K562 (cell line): ENCODE results near the gene LMX1B. TPM values are rescaled to one million over a fixed set of nuclear protein-coding genes. Genes with fewer than 3 reads are reported as not detected.

Experiments used
- ATAC-seq: fragments of 200-7000 bp; cut with Tn5 transposase; 3 replicates; pipeline ENCODE4 v1.9.1; 2020; ENCODE audit warnings: moderate library complexity
- BruUV-seq: library from RNA; stranded (reverse); fragments of 400-500 nt; replicated peaks from 2 replicates; lab custom pipeline; 2021; lab: Mats Ljungman, UMichigan
- CTCF ChIA-PET: fragments of 300-600 bp; formaldehyde crosslinking; extraction: SDS; loops from one replicate; lab custom pipeline; 2021; ENCODE audit warnings: low intra/inter-chr PET ratio; lab: Yijun Ruan, JAX
- POLR2A ChIA-PET: fragments of 300-600, 350-650 bp; sonication (Branson Sonifier 250); formaldehyde crosslinking; extraction: SDS; loops from one replicate; lab custom pipeline; 2021; ENCODE audit warnings: antibody characterized with exemption, inconsistent platforms; lab: Yijun Ruan, JAX
- DNase-seq, 4 experiments: peaks; one replicate each; pipeline versions ENCODE4 v3.0.0 to v3.0.0-alpha.2; 2011 to 2018; ENCODE audit warnings: low spot score in 3 of 4, mixed read lengths in 3 of 4; ENCODE audit errors: extremely low read depth in 1 of 4
- FAIRE-seq: peaks from 2 replicates; lab custom pipeline; 2011; peaks lifted over from hg19 to GRCh38; lab: Jason Lieb, UNC
- H2AFZ ChIP-seq: 2 replicates; pipeline ENCODE4 v1.6.0; 2011; ENCODE audit warnings: low read depth, low read length, control low read depth, inconsistent platforms
- H3K27ac ChIP-seq: fragments of 200-600 bp; 3 replicates; pipeline ENCODE4 v1.8.0; 2011; ENCODE audit warnings: low read depth, mild to moderate bottlenecking, control low read depth, inconsistent platforms, low read length, moderate library complexity, mixed read lengths; ENCODE audit errors: extremely low read depth
- H3K27me3 ChIP-seq, 2 experiments: fragments of 300-600 bp in 1 of 2; 2 replicates in 1 of 2; 3 replicates in 1 of 2; pipeline versions ENCODE4 v1.6.0 to v1.8.0; 2011; ENCODE audit warnings: inconsistent platforms in 2 of 2, low read length in 2 of 2, mild to moderate bottlenecking in 1 of 2, mixed read lengths in 1 of 2, moderate library complexity in 1 of 2; ENCODE audit not compliant: control insufficient read depth in 2 of 2, insufficient read depth in 2 of 2
- H3K36me3 ChIP-seq: fragments of 300-600 bp; 3 replicates; pipeline ENCODE4 v1.8.0; 2011; ENCODE audit warnings: mild to moderate bottlenecking, low read length, inconsistent platforms; ENCODE audit not compliant: control insufficient read depth, insufficient read depth
- H3K4me1 ChIP-seq, 2 experiments: fragments of 200-600 bp in 1 of 2; replicated peaks in 1 of 2; 2 replicates in 1 of 2; 3 replicates in 1 of 2; pipeline versions ENCODE4 v1.5.1 to v1.8.0; 2011; ENCODE audit warnings: inconsistent platforms in 2 of 2, low read length in 2 of 2, mild to moderate bottlenecking in 1 of 2, mixed read lengths in 1 of 2, moderate library complexity in 1 of 2; ENCODE audit not compliant: control insufficient read depth in 2 of 2, insufficient read depth in 2 of 2
- H3K4me2 ChIP-seq: 2 replicates; pipeline ENCODE4 v1.6.1; 2011; ENCODE audit warnings: low read length, control low read depth, inconsistent platforms, mixed read lengths; ENCODE audit not compliant: insufficient read depth
- H3K4me3 ChIP-seq: fragments of 200-600 bp; sonication (generic), shearing (Covaris generic); 2 replicates; pipeline ENCODE4 v1.5.1; 2016; ENCODE audit warnings: control low read depth, inconsistent platforms
- H3K79me2 ChIP-seq: fragments of 200-600 bp; 3 replicates; pipeline ENCODE4 v1.8.0; 2011; ENCODE audit warnings: low read length, inconsistent platforms; ENCODE audit not compliant: control insufficient read depth, insufficient read depth
- H3K9ac ChIP-seq, 2 experiments: 2 replicates each; pipeline versions ENCODE4 v1.6.0 to v1.6.1; 2011; ENCODE audit warnings: low read depth in 2 of 2, low read length in 2 of 2, control low read depth in 1 of 2, inconsistent platforms in 1 of 2, mild to moderate bottlenecking in 1 of 2, mixed read lengths in 1 of 2; ENCODE audit not compliant: insufficient read depth in 1 of 2
- H3K9me1 ChIP-seq: one replicate; pipeline ENCODE4 v1.6.0; 2011; ENCODE audit warnings: inconsistent platforms, mild to moderate bottlenecking, low read length, moderate library complexity; ENCODE audit not compliant: control insufficient read depth, insufficient read depth
- H3K9me3 ChIP-seq: replicated peaks from 2 replicates; pipeline ENCODE4 v1.5.1; 2011; ENCODE audit warnings: low read depth, low read length, inconsistent platforms; ENCODE audit not compliant: control insufficient read depth, insufficient read depth
- H4K20me1 ChIP-seq: replicated peaks from 2 replicates; pipeline ENCODE4 v1.6.1; 2011; ENCODE audit warnings: low read length, inconsistent platforms, mixed read lengths; ENCODE audit not compliant: control insufficient read depth, insufficient read depth
- ATF7 ChIP-seq: fragments of 450-650 bp; IDR thresholded peaks from 2 replicates; pipeline ENCODE4 v1.7.1; 2014; ENCODE audit warnings: mild to moderate bottlenecking, moderate library complexity
- BACH1 ChIP-seq: fragments of 200-800 bp; sonication (Bioruptor generic); IDR thresholded peaks from 2 replicates; pipeline ENCODE4 v1.6.1; 2016; ENCODE audit warnings: missing genetic modification characterization, missing compliant biosample characterization
- DPF2 ChIP-seq: fragments of 450-650 bp; IDR thresholded peaks from 2 replicates; pipeline ENCODE4 v1.6.1; 2016
- EGR1 ChIP-seq: fragments of 450-650 bp; conservative IDR thresholded peaks from 2 replicates; pipeline ENCODE4 v1.6.1; 2017; ENCODE audit warnings: mild to moderate bottlenecking
- HIVEP1 ChIP-seq: fragments of 250-450 bp; sonication (Bioruptor Pico); IDR thresholded peaks from 2 replicates; pipeline ENCODE4 v1.4.0; 2020; ENCODE audit warnings: mild to moderate bottlenecking
- MBD2 ChIP-seq: sonication (generic); IDR thresholded peaks from 2 replicates; pipeline ENCODE4 v1.6.1; 2016; ENCODE audit warnings: low read depth, borderline replicate concordance
- RBBP5 ChIP-seq: fragments of 200-600 bp; sonication (generic); IDR thresholded peaks from 2 replicates; pipeline ENCODE4 v1.6.1; 2012; ENCODE audit warnings: borderline replicate concordance, mild to moderate bottlenecking, low read length, control low read depth, inconsistent platforms; ENCODE audit not compliant: insufficient read depth, poor library complexity, severe bottlenecking
- RFX5 ChIP-seq: IDR thresholded peaks from 2 replicates; pipeline ENCODE4 v1.6.1; 2011; ENCODE audit warnings: low read depth, mild to moderate bottlenecking, improper control_type of control experiment, low read length
- ZNF174 ChIP-seq: fragments of 250-450 bp; sonication (Bioruptor Pico); IDR thresholded peaks from 2 replicates; pipeline ENCODE4 v1.4.0; 2020; ENCODE audit warnings: mild to moderate bottlenecking
- ZNF23 ChIP-seq: fragments of 250-450 bp; sonication (Bioruptor Pico); IDR thresholded peaks from 2 replicates; pipeline ENCODE4 v1.4.0; 2020; ENCODE audit warnings: mild to moderate bottlenecking
- WGBS: fragments of 100-300 bp; shearing (Covaris generic); methylation state at CpG from one replicate; pipeline ENCODE4 v1.1.6; 2016; ENCODE audit warnings: low coverage, mixed read lengths; ENCODE audit not compliant: insufficient coverage; ENCODE audit errors: missing lambda C conversion rate; 5-methylcytosine and 5-hydroxymethylcytosine counted together
- in situ Hi-C: fragments of 300-500 bp; cut with MboI; formaldehyde crosslinking; loops from 4 replicates; pipeline ENCODE4 v1.15.0; 2018; ENCODE audit warnings: inconsistent platforms, mixed read lengths
- intact Hi-C: fragments of 100-400 bp; cut with micrococcal nuclease; formaldehyde crosslinking; loops from 2 replicates; pipeline ENCODE4 v1.14.2; 2022
- polyA plus RNA-seq, 8 experiments: library from polyadenylated mRNA; depleted of rRNA in 4 of 8; stranded (reverse) in 5 of 8; unstranded in 3 of 8; fragments of >200 nt; fragmentation: Nextera tagmentation in 2 of 8; fragmentation: Illumina TruSeq in 1 of 8; extraction: Ambion mirVana in 2 of 8; extraction: Trizol in 1 of 8; gene quantifications; 2 replicates each; pipeline versions ENCODE4 v1.2.1 to v1.2.3, GENCODE V29; 2011 to 2014; ENCODE audit warnings: inconsistent platforms in 1 of 8, missing spikeins in 1 of 8
- total RNA-seq, 7 experiments: library from RNA; depleted of rRNA in 6 of 7; stranded (reverse); fragments of >200 nt in 6 of 7; fragmentation: Illumina TruSeq in 2 of 7; extraction: Trizol in 2 of 7; gene quantifications; 2 replicates each; pipeline versions ENCODE4 v1.2.1 to v1.2.3, GENCODE V29; 2011 to 2021; ENCODE audit warnings: low replicate concordance in 1 of 7
- TF ChIP-seq, protein P1 (sequence below): fragments of 450-650 bp; conservative IDR thresholded peaks from 2 replicates; pipeline ENCODE4 v1.6.1; 2016; ENCODE audit warnings: missing genetic modification characterization, low read depth, mild to moderate bottlenecking, missing compliant biosample characterization, moderate library complexity
- TF ChIP-seq, protein P2 (sequence below): fragments of 250-450 bp; sonication (Bioruptor Pico); IDR thresholded peaks from 2 replicates; pipeline ENCODE4 v1.4.0; 2020; ENCODE audit warnings: borderline replicate concordance
- TF ChIP-seq, protein P3 (sequence below): fragments of 250-450 bp; sonication (Bioruptor Pico); IDR thresholded peaks from 2 replicates; pipeline ENCODE4 v1.8.0; 2021; ENCODE audit warnings: moderate library complexity, mild to moderate bottlenecking, inconsistent platforms
- TF ChIP-seq, protein P4 (sequence below), 2 experiments: fragments of 200-800 bp in 1 of 2; sonication (Bioruptor generic) in 1 of 2; sonication (generic) in 1 of 2; formaldehyde crosslinking in 1 of 2; IDR thresholded peaks in 1 of 2; conservative IDR thresholded peaks in 1 of 2; 2 replicates each; pipeline versions ENCODE4 v1.5.0 to v1.6.1; 2016 to 2020; ENCODE audit warnings: missing compliant biosample characterization in 1 of 2, missing genetic modification characterization in 1 of 2, missing genetic modification reagents in 1 of 2

LMX1B gene
- total and polyA plus RNA-seq, 9 of the 15 experiments (the other 6 are each of a cell fraction or from before 2014, with no cell fraction given), result not detected

DNA sequence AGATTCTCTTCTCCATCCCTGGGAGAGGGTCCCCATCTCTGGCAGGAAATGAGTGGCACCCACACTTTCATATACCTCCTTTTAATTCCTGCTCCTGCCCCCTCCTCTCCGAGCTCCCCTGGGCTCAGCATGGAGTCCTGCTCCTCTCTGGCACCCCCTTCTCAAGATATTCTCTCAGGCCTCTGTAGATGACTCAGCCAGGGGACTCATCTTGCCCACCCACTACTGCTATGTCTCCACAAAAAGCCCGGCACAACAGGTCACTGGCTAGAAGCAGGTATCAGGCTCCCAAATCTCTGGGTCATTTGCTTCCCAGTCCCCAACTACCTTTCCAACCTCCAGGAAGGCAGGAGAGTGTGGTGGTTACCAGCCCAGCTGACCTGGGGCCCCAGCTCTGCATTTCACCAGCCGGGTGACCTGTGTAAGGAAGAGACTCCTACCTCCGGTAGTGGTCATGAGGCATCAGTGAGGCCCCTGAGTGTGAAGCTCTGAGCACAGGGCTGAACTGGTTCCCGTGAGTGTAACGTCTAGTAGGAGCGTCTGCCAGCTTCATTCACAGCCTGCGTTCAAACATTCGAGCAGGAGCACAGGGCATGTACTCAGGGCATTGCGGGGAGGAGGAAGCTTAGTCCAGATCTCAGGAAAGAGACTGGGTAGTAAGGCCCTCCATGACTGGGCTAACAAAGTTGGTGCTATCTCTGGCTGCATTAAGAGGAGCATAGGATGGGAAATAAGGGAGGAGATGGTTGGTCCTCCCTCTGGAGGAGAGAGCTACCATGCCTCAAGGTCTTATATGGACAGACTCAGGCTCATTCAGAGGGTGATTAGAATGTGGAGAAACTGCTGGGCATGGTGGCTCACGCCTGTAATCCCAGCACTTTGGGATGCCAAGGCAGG, 63.7 kb downstream of the LMX1B start (continued):
- TF ChIP-seq, protein P1, sequence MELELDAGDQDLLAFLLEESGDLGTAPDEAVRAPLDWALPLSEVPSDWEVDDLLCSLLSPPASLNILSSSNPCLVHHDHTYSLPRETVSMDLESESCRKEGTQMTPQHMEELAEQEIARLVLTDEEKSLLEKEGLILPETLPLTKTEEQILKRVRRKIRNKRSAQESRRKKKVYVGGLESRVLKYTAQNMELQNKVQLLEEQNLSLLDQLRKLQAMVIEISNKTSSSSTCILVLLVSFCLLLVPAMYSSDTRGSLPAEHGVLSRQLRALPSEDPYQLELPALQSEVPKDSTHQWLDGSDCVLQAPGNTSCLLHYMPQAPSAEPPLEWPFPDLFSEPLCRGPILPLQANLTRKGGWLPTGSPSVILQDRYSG (tag), result no peak
- TF ChIP-seq, all 486 proteins: peak for 0

DNA sequence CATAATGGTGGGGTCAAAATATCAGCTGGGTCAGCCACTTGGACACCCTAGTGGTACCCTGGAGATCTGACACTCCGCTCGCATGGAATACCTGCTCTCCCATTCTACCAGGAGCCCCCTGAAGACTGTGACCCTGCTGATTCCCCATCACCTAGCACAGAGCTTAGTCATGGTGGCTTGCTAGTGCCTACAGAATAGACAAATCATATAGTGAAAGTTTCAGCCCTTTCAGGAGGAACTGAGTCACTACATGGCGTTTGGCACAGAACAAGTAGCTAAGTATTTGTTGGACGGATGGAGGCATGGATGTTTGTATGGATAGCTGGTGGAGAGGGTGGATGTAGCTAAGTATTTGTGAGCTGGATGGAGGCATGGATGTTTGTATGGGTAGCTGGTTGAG, 65.3 kb downstream of the LMX1B start:
- Histone ChIP-seq H3K27ac (no peak overlapping the region), H3K79me2 (no peaks in the 10 kb centered on the region), H3K4me1 (peaks cover 0 to 9% of the 10 kb centered on the region in 2 experiments; a peak in 3 of 5 replicates), H2AFZ (no peak overlapping the region), H3K36me3 (no peaks in the 10 kb centered on the region), H3K9me1 (no peaks in the 10 kb centered on the region), H3K4me2 (no peak overlapping the region), H3K4me3 (no peak overlapping the region), H3K9me3 (no peaks in the 10 kb centered on the region), H3K9ac (no peak overlapping the region), H4K20me1 (peaks cover 15% of the 10 kb centered on the region; the same call in 1 of the 2 replicates), H3K27me3 (peaks cover 27 to 72% of the 10 kb centered on the region in 2 experiments)
- WGBS, result 2% methylated on average over 4 of the region's 4 CpGs
- DNase-seq (peak in 1 of 4 experiments; percentile 25), FAIRE-seq (no peak), ATAC-seq (no peak)
- no TSS peak for BruUV-seq
- ChIA-PET POLR2A (no interaction called here), CTCF (no interaction called here)
- in situ Hi-C loops (no loop called here), intact Hi-C loops (no loop called here)
- no peak for TF ChIP-seq DPF2
- TF ChIP-seq, protein P2, sequence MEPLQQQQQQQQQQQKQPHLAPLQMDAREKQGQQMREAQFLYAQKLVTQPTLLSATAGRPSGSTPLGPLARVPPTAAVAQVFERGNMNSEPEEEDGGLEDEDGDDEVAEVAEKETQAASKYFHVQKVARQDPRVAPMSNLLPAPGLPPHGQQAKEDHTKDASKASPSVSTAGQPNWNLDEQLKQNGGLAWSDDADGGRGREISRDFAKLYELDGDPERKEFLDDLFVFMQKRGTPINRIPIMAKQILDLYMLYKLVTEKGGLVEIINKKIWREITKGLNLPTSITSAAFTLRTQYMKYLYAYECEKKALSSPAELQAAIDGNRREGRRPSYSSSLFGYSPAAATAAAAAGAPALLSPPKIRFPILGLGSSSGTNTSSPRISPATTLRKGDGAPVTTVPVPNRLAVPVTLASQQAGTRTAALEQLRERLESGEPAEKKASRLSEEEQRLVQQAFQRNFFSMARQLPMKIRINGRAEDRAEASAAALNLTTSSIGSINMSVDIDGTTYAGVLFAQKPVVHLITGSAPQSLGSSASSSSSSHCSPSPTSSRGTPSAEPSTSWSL, result no peak
- TF ChIP-seq BACH1, result no peak
- TF ChIP-seq RFX5, result no peak
- TF ChIP-seq RBBP5, result no peak
- TF ChIP-seq, protein P3, sequence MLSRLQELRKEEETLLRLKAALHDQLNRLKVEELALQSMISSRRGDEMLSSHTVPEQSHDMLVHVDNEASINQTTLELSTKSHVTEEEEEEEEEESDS (CRISPR knock-in tag), result no peak
- no peak for TF ChIP-seq EGR1
- TF ChIP-seq ZNF174 (CRISPR knock-in tag), result no peak
- TF ChIP-seq, protein P4, sequence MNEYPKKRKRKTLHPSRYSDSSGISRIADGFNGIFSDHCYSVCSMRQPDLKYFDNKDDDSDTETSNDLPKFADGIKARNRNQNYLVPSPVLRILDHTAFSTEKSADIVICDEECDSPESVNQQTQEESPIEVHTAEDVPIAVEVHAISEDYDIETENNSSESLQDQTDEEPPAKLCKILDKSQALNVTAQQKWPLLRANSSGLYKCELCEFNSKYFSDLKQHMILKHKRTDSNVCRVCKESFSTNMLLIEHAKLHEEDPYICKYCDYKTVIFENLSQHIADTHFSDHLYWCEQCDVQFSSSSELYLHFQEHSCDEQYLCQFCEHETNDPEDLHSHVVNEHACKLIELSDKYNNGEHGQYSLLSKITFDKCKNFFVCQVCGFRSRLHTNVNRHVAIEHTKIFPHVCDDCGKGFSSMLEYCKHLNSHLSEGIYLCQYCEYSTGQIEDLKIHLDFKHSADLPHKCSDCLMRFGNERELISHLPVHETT (CRISPR knock-in tag; conservative IDR thresholded peaks at IDR 0.05 in 1 of 2, IDR thresholded peaks at IDR 0.05 in 1 of 2), result no peak
- TF ChIP-seq HIVEP1 (CRISPR knock-in tag), result no peak
- no peak for TF ChIP-seq MBD2
- no peak for TF ChIP-seq ATF7
- no peak for TF ChIP-seq ZNF23 (CRISPR knock-in tag)
- TF ChIP-seq, all 486 proteins: peak for 0
